ENCODE data around the gene TNFSF15.

Gene TNFSF15

GRCh38 chr9:114787214-114787613 lies 18.6 kb downstream of the TNFSF15 start:
- DNase-seq = no peak

GRCh38 chr9:114785866-114786650 lies 19.8 kb downstream of the TNFSF15 start:
- DNase-seq = no peak

- no peak for DNase-seq
Measured at GRCh38 chr9:114784721-114785279, 21.0 kb downstream of the TNFSF15 start.

- DNase-seq = no peak
Measured at GRCh38 chr9:114782586-114782985, 23.3 kb downstream of the TNFSF15 start.

- DNase-seq = no peak
Measured at GRCh38 chr9:114779352-114779845, 26.4 kb downstream of the TNFSF15 start.

- DNase-seq = no peak
Measured at GRCh38 chr9:114777821-114778609, 27.8 kb downstream of the TNFSF15 start.

- DNase-seq = no peak
Measured at GRCh38 chr9:114776683-114777399, 29.0 kb downstream of the TNFSF15 start.

- no peak for DNase-seq
Measured at GRCh38 chr9:114775981-114776380, 29.9 kb downstream of the TNFSF15 start.

GRCh38 chr9:114775121-114775520 lies 30.7 kb downstream of the TNFSF15 start:
- no peak for DNase-seq

- no peak for DNase-seq
Measured at GRCh38 chr9:114774524-114774923, 31.3 kb downstream of the TNFSF15 start.

- no peak for DNase-seq
Measured at GRCh38 chr9:114771889-114772288, 34.0 kb downstream of the TNFSF15 start.

- no peak for DNase-seq
Measured at GRCh38 chr9:114770991-114771390, 34.8 kb downstream of the TNFSF15 start.

GRCh38 chr9:114769624-114770023 lies 36.2 kb downstream of the TNFSF15 start:
- DNase-seq = no peak

- DNase-seq = no peak
Measured at GRCh38 chr9:114763220-114763619, 42.6 kb downstream of the TNFSF15 start.

- DNase-seq = no peak
Measured at GRCh38 chr9:114761523-114761922, 44.3 kb downstream of the TNFSF15 start.

- no peak for DNase-seq
Measured at GRCh38 chr9:114759512-114760341, 46.1 kb downstream of the TNFSF15 start.

- no peak for DNase-seq
Measured at GRCh38 chr9:114757984-114758383, 47.9 kb downstream of the TNFSF15 start.

- no peak for DNase-seq
Measured at GRCh38 chr9:114757395-114757794, 48.4 kb downstream of the TNFSF15 start.

GRCh38 chr9:114756920-114757319 lies 48.9 kb downstream of the TNFSF15 start:
- no peak for DNase-seq

- DNase-seq = no peak
Measured at GRCh38 chr9:114754581-114754980, 51.3 kb downstream of the TNFSF15 start.

- DNase-seq = no peak
Measured at GRCh38 chr9:114746591-114747346, 59.1 kb downstream of the TNFSF15 start.
